Left ventricle myocardium inferior (tissue), 1 donor: Measurements from ENCODE around the gene PAQR8. TPM values are rescaled to one million over a fixed set of nuclear protein-coding genes. Genes with fewer than 3 reads are reported as not detected.

Experiments used
- DNase-seq: peaks from one replicate; pipeline ENCODE4 v3.0.0-alpha.2; 2020
- H3K27ac ChIP-seq: fragments of 200-600 bp; replicated peaks from 2 replicates; pipeline ENCODE4 v1.8.0; 2021
- H3K27me3 ChIP-seq: fragments of 200-600 bp; 2 replicates; pipeline ENCODE4 v1.8.0; 2021; ENCODE audit warnings: low read depth
- H3K36me3 ChIP-seq: fragments of 200-600 bp; 2 replicates; pipeline ENCODE4 v1.8.0; 2021
- H3K4me1 ChIP-seq: fragments of 200-600 bp; 2 replicates; pipeline ENCODE4 v1.8.0; 2021
- H3K4me3 ChIP-seq: fragments of 200-600 bp; 2 replicates; pipeline ENCODE4 v1.8.0; 2021; ENCODE audit warnings: mild to moderate bottlenecking, moderate library complexity
- H3K9me3 ChIP-seq: fragments of 200-600 bp; replicated peaks from 2 replicates; pipeline ENCODE4 v1.8.0; 2021
- intact Hi-C: fragments of 100-400 bp; cut with micrococcal nuclease; formaldehyde crosslinking; loops from one replicate; pipeline ENCODE4 v1.11.0; 2022
- total RNA-seq: library from RNA; stranded (reverse); fragmentation: NEBNext Ultra II Directional; extraction: Animal tissue kit (Norgen Biotek cat#: 25700); gene quantifications from one replicate; pipeline ENCODE4 v1.2.1, GENCODE V29; 2021
- TF ChIP-seq, protein P1 (sequence below): fragments of 200-600 bp; IDR thresholded peaks from 2 replicates; pipeline ENCODE4 v1.8.0; 2021; ENCODE audit warnings: antibody characterized with exemption, mild to moderate bottlenecking, borderline replicate concordance
- donor health status: DM: no; HTN: yes; CAD: no; lungs with severe emphysema.

Gene PAQR8
- total RNA-seq, 1 donor from 2014 or later, result 2.0 TPM

DNA sequence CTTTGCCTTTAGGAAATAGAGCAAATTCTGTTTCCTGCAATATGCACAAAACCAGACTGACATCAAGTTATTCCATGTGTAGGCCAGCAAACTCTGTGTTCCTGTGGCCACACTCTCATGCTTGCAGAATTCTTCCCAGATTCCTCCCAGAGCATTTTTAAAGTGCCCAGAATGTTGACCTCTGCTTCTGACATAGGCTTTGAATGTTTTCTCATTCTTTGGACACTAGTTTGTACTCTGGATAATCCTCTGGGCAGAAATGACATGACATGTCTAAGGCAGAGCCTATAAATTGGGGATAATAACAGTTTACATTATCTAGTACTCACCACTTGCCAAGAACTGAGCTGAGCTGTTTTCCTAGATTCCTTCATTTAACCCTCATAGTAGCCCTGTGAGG, 49.0 kb downstream of the PAQR8 start:
- no peak for DNase-seq
- Histone ChIP-seq H3K27ac (no peak overlapping the region), H3K4me3 (no peak overlapping the region), H3K4me1 (peaks cover 5% of the 10 kb centered on the region), H3K36me3 (no peaks in the 10 kb centered on the region), H3K27me3 (no peaks in the 10 kb centered on the region), H3K9me3 (no peaks in the 10 kb centered on the region)
- intact Hi-C loops, result no loop called here
- TF ChIP-seq, protein P1, sequence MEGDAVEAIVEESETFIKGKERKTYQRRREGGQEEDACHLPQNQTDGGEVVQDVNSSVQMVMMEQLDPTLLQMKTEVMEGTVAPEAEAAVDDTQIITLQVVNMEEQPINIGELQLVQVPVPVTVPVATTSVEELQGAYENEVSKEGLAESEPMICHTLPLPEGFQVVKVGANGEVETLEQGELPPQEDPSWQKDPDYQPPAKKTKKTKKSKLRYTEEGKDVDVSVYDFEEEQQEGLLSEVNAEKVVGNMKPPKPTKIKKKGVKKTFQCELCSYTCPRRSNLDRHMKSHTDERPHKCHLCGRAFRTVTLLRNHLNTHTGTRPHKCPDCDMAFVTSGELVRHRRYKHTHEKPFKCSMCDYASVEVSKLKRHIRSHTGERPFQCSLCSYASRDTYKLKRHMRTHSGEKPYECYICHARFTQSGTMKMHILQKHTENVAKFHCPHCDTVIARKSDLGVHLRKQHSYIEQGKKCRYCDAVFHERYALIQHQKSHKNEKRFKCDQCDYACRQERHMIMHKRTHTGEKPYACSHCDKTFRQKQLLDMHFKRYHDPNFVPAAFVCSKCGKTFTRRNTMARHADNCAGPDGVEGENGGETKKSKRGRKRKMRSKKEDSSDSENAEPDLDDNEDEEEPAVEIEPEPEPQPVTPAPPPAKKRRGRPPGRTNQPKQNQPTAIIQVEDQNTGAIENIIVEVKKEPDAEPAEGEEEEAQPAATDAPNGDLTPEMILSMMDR, result no peak

DNA sequence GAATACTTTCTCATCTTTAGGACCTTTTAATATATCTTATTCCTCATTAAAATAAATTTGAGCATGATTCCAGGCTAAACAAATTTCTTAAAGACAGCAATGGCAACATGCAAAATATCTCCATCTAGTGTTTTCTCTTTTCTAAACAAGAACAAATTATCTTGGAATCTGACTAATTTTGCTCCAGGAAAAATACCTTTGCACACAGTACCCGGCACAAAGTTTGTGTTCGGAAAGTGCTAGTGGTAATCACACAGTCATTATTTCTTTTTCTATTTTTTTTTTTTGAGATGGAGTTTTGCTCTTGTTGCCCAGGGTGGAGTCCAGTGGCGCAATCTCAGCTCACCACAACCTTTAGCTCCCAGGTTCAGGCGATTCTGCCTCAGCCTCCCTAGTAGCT, 50.0 kb downstream of the PAQR8 start:
- H3K4me3 ChIP-seq, result no peak overlapping the region
- no peak overlapping the region for H3K27ac ChIP-seq
- intact Hi-C loops, result no loop called here
- TF ChIP-seq, protein P1, result no peak
- H3K9me3 ChIP-seq, result no peaks in the 10 kb centered on the region
- H3K36me3 ChIP-seq, result no peaks in the 10 kb centered on the region
- H3K27me3 ChIP-seq, result no peaks in the 10 kb centered on the region
- H3K4me1 ChIP-seq, result peaks cover 8% of the 10 kb centered on the region
- no peak for DNase-seq

DNA sequence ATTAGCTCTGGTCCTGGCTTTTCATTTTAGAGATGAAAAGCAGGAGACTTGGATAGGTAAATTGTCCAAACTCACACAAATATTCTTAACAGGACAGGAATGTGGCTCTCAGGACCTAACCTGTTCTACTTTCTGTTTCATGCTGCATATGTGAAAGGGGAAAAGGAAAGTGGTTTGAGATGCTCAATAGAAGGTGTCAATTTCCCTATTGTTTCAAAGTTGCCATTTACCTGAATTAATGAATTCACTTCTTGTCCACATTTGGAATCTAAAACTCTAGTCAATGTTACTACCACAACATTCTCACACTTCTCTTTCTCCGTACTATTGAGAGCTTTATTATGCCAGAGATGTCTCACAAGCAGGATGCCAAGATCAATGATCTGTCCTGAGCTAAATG, 53.4 kb downstream of the PAQR8 start:
- Histone ChIP-seq H3K4me3 (no peak overlapping the region), H3K36me3 (no peaks in the 10 kb centered on the region), H3K27me3 (no peaks in the 10 kb centered on the region), H3K9me3 (no peaks in the 10 kb centered on the region), H3K27ac (no peak overlapping the region), H3K4me1 (peaks cover 34% of the 10 kb centered on the region)
- TF ChIP-seq, protein P1, result no peak
- intact Hi-C loops, result loop anchor here (5.0 kb wide), 1 partner anchor 177 kb away; no protein-coding TSS in a partner anchor
- DNase-seq, result no peak

DNA sequence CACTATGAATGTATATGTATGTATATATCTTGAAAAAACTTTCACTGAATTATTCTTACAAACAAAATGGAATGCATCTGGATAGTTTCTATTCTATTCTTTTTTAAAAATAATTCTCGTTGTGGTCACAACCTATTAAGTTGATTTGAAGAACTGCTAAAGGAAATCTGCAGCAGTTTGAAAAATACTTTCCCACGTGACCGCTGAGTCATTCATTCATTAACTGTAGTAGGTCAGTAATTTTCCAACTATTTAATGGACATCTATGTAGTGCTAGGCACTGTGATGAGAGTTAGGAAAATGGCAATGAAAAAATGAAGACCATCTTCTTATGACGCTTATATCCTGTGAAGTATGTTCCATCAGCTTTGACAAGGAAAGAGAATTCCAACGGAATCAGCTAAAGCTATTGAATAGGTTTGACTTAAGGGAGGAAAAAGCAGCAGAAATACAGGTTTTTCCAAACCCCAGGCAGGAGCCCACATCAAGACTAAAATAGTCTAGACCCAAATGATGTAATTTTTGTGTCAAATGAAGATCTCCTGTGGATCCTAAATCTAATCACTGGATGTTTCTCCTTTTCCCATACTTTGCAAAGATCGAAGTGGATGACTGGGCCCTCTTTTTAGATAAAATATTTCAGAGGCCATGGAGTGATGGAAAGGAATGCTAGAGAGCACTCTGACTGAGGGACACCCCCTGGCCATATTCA, 54.1 kb downstream of the PAQR8 start:
- Histone ChIP-seq H3K9me3 (no peaks in the 10 kb centered on the region), H3K27ac (no peak overlapping the region), H3K27me3 (no peaks in the 10 kb centered on the region), H3K4me3 (no peak overlapping the region), H3K36me3 (no peaks in the 10 kb centered on the region), H3K4me1 (peaks cover 40% of the 10 kb centered on the region)
- no peak for DNase-seq
- intact Hi-C loops, result loop anchor here (2.0 to 5.0 kb wide), 3 partner anchors 85 to 247 kb away; no protein-coding TSS in a partner anchor
- TF ChIP-seq, protein P1, result no peak

DNA sequence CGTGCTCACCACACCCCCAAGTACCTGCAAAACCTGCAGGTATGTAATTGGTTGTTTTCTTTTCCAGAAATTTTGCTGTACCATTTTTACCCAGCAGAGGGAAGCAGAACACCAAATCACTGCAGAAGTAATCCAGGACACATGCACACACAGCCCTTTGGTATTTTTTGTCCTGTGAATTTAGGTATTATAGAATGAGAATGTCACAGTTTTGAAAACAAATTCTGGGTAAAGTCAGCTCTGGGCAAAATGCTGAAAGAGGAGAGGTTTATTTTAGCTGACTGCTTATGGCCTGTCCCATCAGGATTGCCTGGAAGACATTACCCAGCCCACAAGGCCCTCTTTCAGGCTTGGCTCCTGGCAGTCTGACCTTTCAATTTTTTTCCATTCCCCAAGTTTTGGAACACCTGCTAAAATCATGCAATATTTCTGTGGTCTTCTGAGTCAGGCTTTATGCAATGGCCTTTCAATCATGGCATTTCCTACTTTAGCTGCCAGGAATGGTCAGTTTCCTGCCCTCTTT, 54.7 kb downstream of the PAQR8 start:
- no peak overlapping the region for H3K4me3 ChIP-seq
- intact Hi-C loops, result loop anchor here (2.0 to 5.0 kb wide), 3 partner anchors 84 to 246 kb away; no protein-coding TSS in a partner anchor
- TF ChIP-seq, protein P1, result peak; percentile 88
- peak overlapping the region; percentile 92 for H3K27ac ChIP-seq
- no peaks in the 10 kb centered on the region for H3K9me3 ChIP-seq
- H3K36me3 ChIP-seq, result no peaks in the 10 kb centered on the region
- no peaks in the 10 kb centered on the region for H3K27me3 ChIP-seq
- H3K4me1 ChIP-seq, result peaks cover 43% of the 10 kb centered on the region
- DNase-seq, result no peak
